IMR-90 (cell line): ENCODE data around the gene ASCL3. TPM values are rescaled to one million over a fixed set of nuclear protein-coding genes. Genes with fewer than 3 reads are reported as not detected.

Experiments used
- ATAC-seq: fragments of 200-7000 bp; cut with Tn5 transposase; 2 replicates; pipeline ENCODE4 v1.9.1; 2020; ENCODE audit warnings: low read depth, mild to moderate bottlenecking, moderate library complexity
- BruUV-seq: library from RNA; stranded (reverse); fragments of 400-500 nt; replicated peaks from 2 replicates; lab custom pipeline; 2021; lab: Mats Ljungman, UMichigan
- CTCF ChIA-PET: fragments of 300-600 bp; formaldehyde crosslinking; extraction: SDS; loops from one replicate; lab custom pipeline; 2021; ENCODE audit warnings: antibody characterized with exemption; lab: Yijun Ruan, JAX
- POLR2A ChIA-PET: fragments of 300-600 bp; sonication (Branson Sonifier 250); formaldehyde crosslinking; loops from one replicate; lab custom pipeline; 2022; ENCODE audit warnings: antibody characterized with exemption; ENCODE audit not compliant: unreplicated experiment; lab: Charles Lee
- DNase-seq: peaks from one replicate; pipeline ENCODE4 v3.0.0; 2013
- H2AFZ ChIP-seq: replicated peaks from 2 replicates; pipeline ENCODE3; 2013; ENCODE audit warnings: low read length, mild to moderate bottlenecking; ENCODE audit not compliant: poor library complexity
- H2AK5ac ChIP-seq: 2 replicates; pipeline ENCODE4 v1.6.1; 2013; ENCODE audit warnings: low read depth, low read length, inconsistent platforms
- H2AK9ac ChIP-seq: replicated peaks from 2 replicates; pipeline ENCODE3; 2013; ENCODE audit warnings: mild to moderate bottlenecking, low read depth, low read length, moderate library complexity; ENCODE audit not compliant: poor library complexity
- H2BK120ac ChIP-seq: 2 replicates; pipeline ENCODE4 v1.6.1; 2013; ENCODE audit warnings: low read depth, low read length, inconsistent platforms
- H2BK15ac ChIP-seq: 3 replicates; pipeline ENCODE4 v1.6.1; 2013; ENCODE audit warnings: low read depth, low read length, inconsistent platforms
- H2BK20ac ChIP-seq: 2 replicates; pipeline ENCODE4 v1.6.1; 2013; ENCODE audit warnings: low read depth, mild to moderate bottlenecking, inconsistent platforms, low read length, moderate library complexity
- H2BK5ac ChIP-seq: 2 replicates; pipeline ENCODE4 v1.6.1; 2013; ENCODE audit warnings: mild to moderate bottlenecking, low read depth, low read length, inconsistent platforms; ENCODE audit not compliant: poor library complexity, severe bottlenecking
- H3K14ac ChIP-seq: replicated peaks from 2 replicates; pipeline ENCODE4 v1.6.1; 2013; ENCODE audit warnings: low read depth, low read length, inconsistent platforms
- H3K18ac ChIP-seq: 2 replicates; pipeline ENCODE4 v1.6.1; 2013; ENCODE audit warnings: low read depth, low read length, control low read depth
- H3K23ac ChIP-seq: 2 replicates; pipeline ENCODE4 v1.6.1; 2013; ENCODE audit warnings: low read depth, low read length, inconsistent platforms
- H3K27ac ChIP-seq: 2 replicates; pipeline ENCODE4 v1.5.1; 2013; ENCODE audit warnings: mild to moderate bottlenecking, control low read depth, low read length; ENCODE audit not compliant: insufficient read depth
- H3K27me3 ChIP-seq: 2 replicates; pipeline ENCODE4 v1.6.1; 2013; ENCODE audit warnings: low read length; ENCODE audit not compliant: control insufficient read depth, insufficient read depth
- H3K36me3 ChIP-seq: 2 replicates; pipeline ENCODE4 v1.6.1; 2013; ENCODE audit warnings: low read length, mixed read lengths; ENCODE audit not compliant: control insufficient read depth, insufficient read depth
- H3K4ac ChIP-seq: 2 replicates; pipeline ENCODE4 v1.6.1; 2013; ENCODE audit warnings: low read depth, low read length, inconsistent platforms
- H3K4me1 ChIP-seq: 2 replicates; pipeline ENCODE4 v1.6.1; 2013; ENCODE audit warnings: low read length, mixed read lengths; ENCODE audit not compliant: control insufficient read depth, insufficient read depth
- H3K4me2 ChIP-seq: 2 replicates; pipeline ENCODE4 v1.6.1; 2013; ENCODE audit warnings: low read depth, mild to moderate bottlenecking, control low read depth, low read length, moderate library complexity
- H3K4me3 ChIP-seq: 2 replicates; pipeline ENCODE4 v1.5.1; 2013; ENCODE audit warnings: low read depth, mild to moderate bottlenecking, control low read depth, low read length, moderate library complexity; ENCODE audit not compliant: insufficient read depth
- H3K56ac ChIP-seq: 2 replicates; pipeline ENCODE4 v1.6.1; 2013; ENCODE audit warnings: low read length, inconsistent platforms; ENCODE audit not compliant: insufficient read depth; ENCODE audit errors: extremely low read depth
- H3K79me1 ChIP-seq, 2 experiments: 2 replicates each; pipeline ENCODE4 v1.6.1; 2013; ENCODE audit warnings: low read length in 2 of 2, inconsistent platforms in 1 of 2, low read depth in 1 of 2
- H3K9ac ChIP-seq: 2 replicates; pipeline ENCODE4 v1.6.1; 2013; ENCODE audit warnings: low read depth, low read length, control low read depth
- H3K9me1 ChIP-seq: 2 replicates; pipeline ENCODE4 v1.6.1; 2013; ENCODE audit warnings: low read length, inconsistent platforms; ENCODE audit not compliant: insufficient read depth
- H3K9me3 ChIP-seq: 2 replicates; pipeline ENCODE4 v1.6.1; 2013; ENCODE audit warnings: low read length; ENCODE audit not compliant: control insufficient read depth, insufficient read depth
- H4K20me1 ChIP-seq: 2 replicates; pipeline ENCODE4 v1.6.1; 2013; ENCODE audit warnings: low read length, inconsistent platforms; ENCODE audit not compliant: insufficient read depth
- H4K5ac ChIP-seq: 2 replicates; pipeline ENCODE4 v1.6.1; 2013; ENCODE audit warnings: mild to moderate bottlenecking, low read depth, low read length, control low read depth
- H4K8ac ChIP-seq, 2 experiments: 2 replicates each; pipeline ENCODE4 v1.6.1; 2013; ENCODE audit warnings: low read depth in 2 of 2, low read length in 2 of 2, control low read depth in 1 of 2, inconsistent platforms in 1 of 2
- H4K91ac ChIP-seq: 2 replicates; pipeline ENCODE4 v1.6.1; 2013; ENCODE audit warnings: low read depth, low read length, inconsistent platforms; ENCODE audit not compliant: insufficient read depth
- WGBS, 2 experiments: methylation state at CpG; one replicate each; pipeline versions ENCODE4 v1.1.5 to v1.1.7; 2013; ENCODE audit warnings: missing lambda C conversion rate in 2 of 2; ENCODE audit not compliant: insufficient read length in 1 of 2; ENCODE audit errors: extremely low coverage in 2 of 2; 5-methylcytosine and 5-hydroxymethylcytosine counted together
- dilution Hi-C: fragments of 300-500 bp; cut with HindIII; formaldehyde crosslinking; loops from one replicate; pipeline ENCODE4 v1.14.3; 2018; ENCODE audit warnings: low sequenced_read_pairs; ENCODE audit not compliant: unreplicated experiment
- in situ Hi-C: fragments of 300-500 bp; cut with MboI; formaldehyde crosslinking; loops from 3 replicates; pipeline ENCODE4 v1.14.3; 2019; ENCODE audit warnings: low sequenced_read_pairs, inconsistent platforms, mixed read lengths
- intact Hi-C: fragments of 100-400 bp; cut with micrococcal nuclease; formaldehyde crosslinking; loops from 2 replicates; pipeline ENCODE4 v1.10.0; 2022
- polyA plus RNA-seq, 3 experiments: library from polyadenylated mRNA; depleted of rRNA; stranded (reverse); fragments of >200 nt; gene quantifications; 2 replicates each; pipeline ENCODE4 v1.2.3, GENCODE V29; 2012; ENCODE audit warnings: low replicate concordance in 1 of 3
- total RNA-seq: library from RNA; depleted of rRNA; stranded (reverse); fragments of >200 nt; gene quantifications from 2 replicates; pipeline ENCODE4 v1.2.3, GENCODE V29; 2012
- TF ChIP-seq, protein P1 (sequence below): fragments of 150-350 bp; IDR thresholded peaks from 2 replicates; pipeline ENCODE4 v1.6.1; 2017; ENCODE audit warnings: mild to moderate bottlenecking, antibody characterized with exemption, low read length, low read depth

The ASCL3 gene
- total and polyA plus RNA-seq, 2 of the 4 experiments (the other 2 are of a cell fraction), result not detected

DNA sequence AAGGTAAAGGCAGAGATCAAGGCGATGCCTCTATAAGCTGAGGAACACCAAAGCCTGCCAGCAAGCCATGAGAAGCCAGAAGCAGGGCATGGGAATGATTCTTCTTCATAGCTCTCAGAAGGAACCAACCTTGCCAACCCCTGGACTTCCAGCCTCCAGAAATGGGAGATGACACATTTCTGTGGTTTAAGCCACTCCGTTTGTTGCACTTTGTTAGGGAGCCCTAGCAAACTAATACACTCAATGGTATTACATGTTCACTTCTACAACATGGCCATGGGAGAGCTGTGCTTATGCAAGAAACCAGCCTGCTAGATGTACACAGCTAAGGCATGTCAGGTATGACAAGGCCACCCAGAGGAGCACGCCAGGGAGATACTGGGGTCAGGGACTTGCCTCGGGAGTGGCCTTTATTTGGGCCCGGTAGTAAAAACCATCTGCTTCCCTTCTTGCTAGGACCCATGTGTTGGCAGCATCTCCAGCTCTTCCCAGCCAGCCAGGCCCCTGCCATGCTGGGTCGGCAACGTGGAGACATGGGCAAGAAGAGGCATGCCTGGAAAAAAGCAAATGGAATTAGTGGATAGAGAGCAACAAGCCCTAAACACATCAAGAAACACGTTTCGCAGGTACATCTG lies 13.7 kb downstream of the ASCL3 start:
- Histone ChIP-seq H2BK20ac (0 out of 2 replicates have a peak overlapping the region, but pooled peaks have one; percentile 14), H3K14ac (peak overlapping the region; percentile 32; the same call in 1 of the 2 replicates), H2BK5ac (no peak overlapping the region), H2AFZ (peak overlapping the region; percentile 16), H3K4me2 (no peak overlapping the region), H3K4me3 (no peak overlapping the region), H4K91ac (no peak overlapping the region), H3K4me1 (peaks cover 8% of the 10 kb centered on the region), H3K27me3 (no peaks in the 10 kb centered on the region), H3K36me3 (no peaks in the 10 kb centered on the region), H2AK5ac (peak overlapping the region; percentile 36; the same call in 1 of the 2 replicates), H3K18ac (no peak overlapping the region), H3K27ac (no peak overlapping the region), H4K20me1 (no peaks in the 10 kb centered on the region), H3K56ac (no peak overlapping the region), H4K5ac (no peak overlapping the region), H4K8ac (0 out of 4 replicates have a peak overlapping the region, but pooled peaks of 1 of the 2 experiments have one; percentile 18), H3K79me1 (no peaks in the 10 kb centered on the region), H3K4ac (0 out of 2 replicates have a peak overlapping the region, but pooled peaks have one; percentile 4), H3K23ac (peak overlapping the region; percentile 3; the same call in 1 of the 2 replicates), H2BK15ac (no peak overlapping the region; the same call in 2 of the 3 replicates), H3K9ac (no peak overlapping the region), H3K9me3 (no peaks in the 10 kb centered on the region), H2BK120ac (no peak overlapping the region), H3K9me1 (peaks cover 18% of the 10 kb centered on the region; the same call in 1 of the 2 replicates), H2AK9ac (peak overlapping the region; percentile 7)
- intact Hi-C loops (no loop called here), dilution Hi-C loops (no loop called here), in situ Hi-C loops (no loop called here)
- CTCF ChIA-PET, result no interaction called here
- ATAC-seq (no peak; the same call in 1 of the 2 replicates), DNase-seq (peak; percentile 43)
- no TSS peak for BruUV-seq
- TF ChIP-seq, protein P1, sequence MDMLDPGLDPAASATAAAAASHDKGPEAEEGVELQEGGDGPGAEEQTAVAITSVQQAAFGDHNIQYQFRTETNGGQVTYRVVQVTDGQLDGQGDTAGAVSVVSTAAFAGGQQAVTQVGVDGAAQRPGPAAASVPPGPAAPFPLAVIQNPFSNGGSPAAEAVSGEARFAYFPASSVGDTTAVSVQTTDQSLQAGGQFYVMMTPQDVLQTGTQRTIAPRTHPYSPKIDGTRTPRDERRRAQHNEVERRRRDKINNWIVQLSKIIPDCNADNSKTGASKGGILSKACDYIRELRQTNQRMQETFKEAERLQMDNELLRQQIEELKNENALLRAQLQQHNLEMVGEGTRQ, result no peak
- WGBS, 2 experiments, result 90% methylated on average over 2 of the region's 9 CpGs; no CpG with 5 or more reads in 1 of the 2 experiments
- POLR2A ChIA-PET, result no interaction called here
